Measurements from ENCODE around the gene FOXO1.

FOXO1 gene

GRCh38 chr13:40506592-40507446, 159.6 kb downstream of the FOXO1 start:
- no peak for DNase-seq (ENCODE audit: low read depth)

Measured in activated T-cell treated with anti-CD3 and anti-CD28 coated beads for 1 hour (primary cell).